Osteocyte (in vitro differentiated cells): ENCODE results near the gene ITGA3. TPM values are rescaled to one million over a fixed set of nuclear protein-coding genes. Genes with fewer than 3 reads are reported as not detected.

Experiments
- DNase-seq: peaks from one replicate; pipeline ENCODE4 v3.0.0; 2021; ENCODE audit warnings: mixed read lengths; ENCODE audit not compliant: unreplicated experiment; ENCODE audit errors: extremely low spot score
- H3K27ac Mint-ChIP-seq: one replicate; pipeline ENCODE4 v1.8.0; 2021; ENCODE audit warnings: mild to moderate bottlenecking, mixed read lengths; ENCODE audit not compliant: unreplicated experiment
- H3K27me3 Mint-ChIP-seq: one replicate; pipeline ENCODE4 v1.8.0; 2021; ENCODE audit warnings: mixed read lengths; ENCODE audit not compliant: unreplicated experiment
- H3K36me3 Mint-ChIP-seq: one replicate; pipeline ENCODE4 v1.8.0; 2021; ENCODE audit warnings: mixed read lengths; ENCODE audit not compliant: unreplicated experiment
- H3K4me1 Mint-ChIP-seq: one replicate; pipeline ENCODE4 v1.8.0; 2021; ENCODE audit warnings: mixed read lengths; ENCODE audit not compliant: unreplicated experiment
- H3K4me3 Mint-ChIP-seq: one replicate; pipeline ENCODE4 v1.8.0; 2021; ENCODE audit warnings: mild to moderate bottlenecking, moderate library complexity, mixed read lengths; ENCODE audit not compliant: unreplicated experiment
- H3K9me3 Mint-ChIP-seq: one replicate; pipeline ENCODE4 v1.8.0; 2021; ENCODE audit warnings: mixed read lengths; ENCODE audit not compliant: unreplicated experiment
- total RNA-seq: library from RNA; stranded (reverse); gene quantifications from 2 replicates; pipeline ENCODE4 v1.2.1, GENCODE V29; 2021
- TF ChIP-seq, protein P1 (sequence below): fragments of 200-600 bp; sonication (generic); IDR thresholded peaks from 2 replicates; pipeline ENCODE4 v1.5.0; 2021; ENCODE audit warnings: antibody characterized with exemption, mild to moderate bottlenecking, moderate library complexity

The ITGA3 gene
- total RNA-seq, 1 donor from 2014 or later: 201 TPM

DNA sequence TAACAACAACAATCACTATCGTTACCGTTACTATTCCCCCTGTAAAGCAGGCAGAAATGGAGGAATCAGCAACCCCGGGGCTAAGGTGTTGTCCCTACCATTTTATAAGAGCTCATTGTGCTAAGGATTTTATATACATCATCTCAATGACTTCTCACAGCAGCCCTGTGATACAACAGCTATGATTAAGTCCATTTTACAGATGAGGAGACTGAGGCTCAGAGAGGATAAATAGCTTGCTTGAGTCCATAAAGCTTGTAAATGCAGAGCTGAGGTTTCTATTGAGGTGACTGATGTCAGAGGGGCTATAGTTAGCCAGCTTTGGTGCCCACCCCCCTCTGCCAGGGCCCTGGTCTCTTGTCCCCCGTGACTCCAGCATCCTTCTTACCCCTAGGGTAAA is 22.5 kb downstream of the ITGA3 start:
- Mint-ChIP-seq H3K27ac (peak overlapping the region; percentile 4), H3K27me3 (no peaks in the 10 kb centered on the region), H3K4me3 (no peak overlapping the region), H3K36me3 (peaks cover 68% of the 10 kb centered on the region), H3K9me3 (no peaks in the 10 kb centered on the region), H3K4me1 (peaks cover 5% of the 10 kb centered on the region)
- TF ChIP-seq, protein P1, sequence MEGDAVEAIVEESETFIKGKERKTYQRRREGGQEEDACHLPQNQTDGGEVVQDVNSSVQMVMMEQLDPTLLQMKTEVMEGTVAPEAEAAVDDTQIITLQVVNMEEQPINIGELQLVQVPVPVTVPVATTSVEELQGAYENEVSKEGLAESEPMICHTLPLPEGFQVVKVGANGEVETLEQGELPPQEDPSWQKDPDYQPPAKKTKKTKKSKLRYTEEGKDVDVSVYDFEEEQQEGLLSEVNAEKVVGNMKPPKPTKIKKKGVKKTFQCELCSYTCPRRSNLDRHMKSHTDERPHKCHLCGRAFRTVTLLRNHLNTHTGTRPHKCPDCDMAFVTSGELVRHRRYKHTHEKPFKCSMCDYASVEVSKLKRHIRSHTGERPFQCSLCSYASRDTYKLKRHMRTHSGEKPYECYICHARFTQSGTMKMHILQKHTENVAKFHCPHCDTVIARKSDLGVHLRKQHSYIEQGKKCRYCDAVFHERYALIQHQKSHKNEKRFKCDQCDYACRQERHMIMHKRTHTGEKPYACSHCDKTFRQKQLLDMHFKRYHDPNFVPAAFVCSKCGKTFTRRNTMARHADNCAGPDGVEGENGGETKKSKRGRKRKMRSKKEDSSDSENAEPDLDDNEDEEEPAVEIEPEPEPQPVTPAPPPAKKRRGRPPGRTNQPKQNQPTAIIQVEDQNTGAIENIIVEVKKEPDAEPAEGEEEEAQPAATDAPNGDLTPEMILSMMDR: no peak
- DNase-seq: no peak

DNA sequence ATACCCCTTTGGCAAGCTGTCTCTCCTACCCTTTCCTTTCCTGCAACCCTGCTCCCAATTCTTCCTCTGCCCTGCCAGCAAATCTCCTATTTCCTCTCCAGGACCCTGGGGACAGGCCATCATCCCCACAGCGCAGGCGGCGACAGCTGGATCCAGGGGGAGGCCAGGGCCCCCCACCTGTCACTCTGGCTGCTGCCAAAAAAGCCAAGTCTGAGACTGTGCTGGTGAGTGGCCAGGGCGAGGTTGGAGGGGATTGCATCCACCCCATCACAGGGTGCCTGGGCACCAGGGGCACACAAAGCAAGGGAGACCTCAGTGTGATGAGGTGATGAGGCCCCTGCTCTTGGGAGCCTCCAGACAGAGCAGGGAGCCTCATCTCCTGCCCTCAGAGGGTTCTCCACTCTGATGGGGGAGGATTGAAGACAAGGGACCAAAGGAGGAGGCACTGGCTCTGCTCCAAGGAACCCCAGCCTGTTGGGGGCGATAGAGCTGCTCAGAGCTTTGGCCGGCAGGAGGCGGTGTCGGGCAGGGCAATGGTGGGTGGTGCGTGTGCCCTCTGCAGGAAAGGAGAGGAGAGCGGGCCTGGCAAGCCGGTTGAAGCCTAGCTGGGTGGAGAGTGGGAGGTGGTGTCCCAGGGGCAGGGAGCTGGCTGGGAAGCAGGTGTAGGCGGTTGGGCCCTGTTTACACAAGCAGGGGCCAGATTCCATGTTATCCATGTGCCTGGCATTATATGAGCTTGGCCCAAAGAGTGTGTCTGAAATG is 23.6 kb downstream of the ITGA3 start:
- peaks cover 5% of the 10 kb centered on the region for H3K4me1 Mint-ChIP-seq
- H3K27me3 Mint-ChIP-seq: no peaks in the 10 kb centered on the region
- peaks cover 69% of the 10 kb centered on the region for H3K36me3 Mint-ChIP-seq
- H3K9me3 Mint-ChIP-seq: no peaks in the 10 kb centered on the region
- peak overlapping the region; percentile 44 for H3K27ac Mint-ChIP-seq
- TF ChIP-seq, protein P1: peak; percentile 58
- DNase-seq: no peak
- no peak overlapping the region for H3K4me3 Mint-ChIP-seq

DNA sequence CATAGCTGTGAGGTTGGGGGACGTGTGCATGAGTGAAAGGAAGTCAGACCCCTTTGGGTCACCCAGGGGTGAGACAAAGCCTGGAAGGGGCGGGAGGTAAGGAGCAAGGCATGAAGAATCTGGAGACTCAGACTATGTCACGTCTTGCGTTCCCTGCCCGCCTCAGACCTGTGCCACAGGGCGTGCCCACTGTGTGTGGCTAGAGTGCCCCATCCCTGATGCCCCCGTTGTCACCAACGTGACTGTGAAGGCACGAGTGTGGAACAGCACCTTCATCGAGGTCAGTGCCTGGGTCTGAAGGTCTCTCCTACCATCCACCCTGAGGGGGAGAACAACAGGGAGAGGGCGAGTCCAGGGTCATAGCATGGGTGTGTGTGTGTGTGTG is 24.2 kb downstream of the ITGA3 start:
- no peak for DNase-seq

DNA sequence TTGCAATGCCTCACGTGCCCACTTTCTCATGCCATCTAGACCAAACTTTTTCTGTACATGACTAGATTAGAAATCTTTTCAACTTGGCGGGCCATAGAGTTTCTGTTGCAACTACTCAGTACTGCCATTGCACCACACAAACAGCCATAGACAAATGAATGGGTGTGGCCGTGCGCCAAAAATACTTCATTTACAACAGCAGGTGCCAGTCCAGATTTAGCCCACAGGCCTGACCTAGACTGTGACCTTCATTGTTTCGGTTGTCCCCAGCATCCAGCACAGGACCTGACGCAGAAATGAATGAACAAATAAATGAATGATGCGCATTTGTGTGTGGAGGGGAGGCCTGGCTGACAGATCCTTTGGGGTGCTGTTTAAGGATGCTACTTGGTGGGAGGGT is 24.9 kb downstream of the ITGA3 start:
- Mint-ChIP-seq H3K27ac (no peak overlapping the region), H3K27me3 (no peaks in the 10 kb centered on the region), H3K36me3 (peaks cover 61% of the 10 kb centered on the region), H3K4me1 (peaks cover 5% of the 10 kb centered on the region), H3K9me3 (no peaks in the 10 kb centered on the region), H3K4me3 (no peak overlapping the region)
- TF ChIP-seq, protein P1: no peak
- DNase-seq: no peak

More for the DNA sequence above, 24.2 kb downstream of the ITGA3 start:
- H3K36me3 Mint-ChIP-seq: peaks cover 68% of the 10 kb centered on the region
- TF ChIP-seq, protein P1: no peak
- peaks cover 5% of the 10 kb centered on the region for H3K4me1 Mint-ChIP-seq
- no peak overlapping the region for H3K4me3 Mint-ChIP-seq
- no peaks in the 10 kb centered on the region for H3K27me3 Mint-ChIP-seq
- H3K27ac Mint-ChIP-seq: peak overlapping the region; percentile 44
- no peaks in the 10 kb centered on the region for H3K9me3 Mint-ChIP-seq

DNA sequence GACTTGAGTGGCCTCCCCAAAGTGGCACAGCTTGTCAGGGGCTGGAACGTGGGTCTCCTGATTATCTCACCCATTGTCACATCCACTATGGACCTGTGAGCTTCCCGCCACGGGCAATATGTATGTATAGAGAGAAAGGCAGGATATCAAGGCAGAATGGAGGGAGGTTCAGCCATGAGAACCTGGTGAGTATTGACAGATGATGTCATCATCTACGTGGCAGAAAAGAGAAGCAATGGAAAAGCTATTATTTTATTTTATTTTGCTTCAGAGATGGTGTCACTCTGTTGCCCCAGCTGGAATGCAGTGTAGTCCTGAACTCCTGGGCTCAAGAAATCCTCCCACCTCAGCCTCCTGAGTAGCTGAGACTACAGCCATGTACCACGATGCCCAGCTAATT is 25.8 kb downstream of the ITGA3 start:
- Mint-ChIP-seq H3K36me3 (peaks cover 60% of the 10 kb centered on the region), H3K27me3 (no peaks in the 10 kb centered on the region), H3K9me3 (no peaks in the 10 kb centered on the region), H3K27ac (peak overlapping the region; percentile 50), H3K4me1 (peaks cover 5% of the 10 kb centered on the region), H3K4me3 (no peak overlapping the region)
- TF ChIP-seq, protein P1: no peak
- no peak for DNase-seq
